Measurements from ENCODE around the gene TRMT10B.

DNA sequence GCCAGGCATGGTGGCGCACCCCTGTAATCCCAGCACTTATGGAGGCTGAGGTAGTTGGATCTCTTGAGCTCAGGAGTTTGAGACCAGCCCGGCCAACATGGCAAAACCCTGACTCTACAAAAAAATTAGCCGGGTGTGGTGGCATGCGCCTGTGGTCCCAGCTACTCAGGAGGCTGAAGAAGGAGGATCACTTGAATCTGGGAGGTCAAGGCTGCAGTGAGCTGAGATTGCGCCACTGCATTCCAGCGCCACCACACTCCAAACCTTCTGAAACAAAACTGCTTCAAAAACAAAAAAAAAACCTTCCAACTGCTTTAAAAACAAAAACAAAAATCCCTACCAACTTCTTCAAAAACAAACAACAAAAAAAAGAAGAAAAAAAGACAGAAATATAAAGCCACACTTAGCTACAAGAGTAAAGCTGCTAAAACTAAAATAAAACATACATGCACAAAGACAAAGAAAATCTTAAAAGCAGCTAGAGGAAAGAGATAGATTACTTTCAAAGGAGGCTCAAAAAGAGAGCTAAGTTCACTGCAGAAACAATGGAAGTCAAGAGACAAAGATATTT is 58.4 kb downstream of the TRMT10B start:
- TF ChIP-seq EP300 (IDR thresholded peaks at IDR 0.05) (no peak), CTCF (IDR thresholded peaks at IDR 0.05) (no peak), MYC (IDR thresholded peaks at IDR 0.05; ENCODE audit: borderline replicate concordance, low read length) (no peak), CEBPB (IDR thresholded peaks at IDR 0.05) (0 out of 4 replicates have a peak, but pooled peaks of 1 of the 2 experiments have one; percentile 29), ESRRA (IDR thresholded peaks at IDR 0.05; ENCODE audit: borderline replicate concordance, low read length) (no peak), POLR2A (IDR thresholded peaks at IDR 0.05; ENCODE audit: low read length) (no peak), HOXB13 (CRISPR knock-in tag; IDR thresholded peaks at IDR 0.05; ENCODE audit: low read depth) (no peak), PHF8 (IDR thresholded peaks at IDR 0.05; ENCODE audit: borderline replicate concordance, low read depth) (no peak), NFE2L2 (conservative IDR thresholded peaks at IDR 0.05; ENCODE audit: low read length) (no peak), FOSB (CRISPR knock-in tag; IDR thresholded peaks at IDR 0.05) (no peak), CBX8 (IDR thresholded peaks at IDR 0.05) (no peak)
- TF ChIP-seq, protein P1, sequence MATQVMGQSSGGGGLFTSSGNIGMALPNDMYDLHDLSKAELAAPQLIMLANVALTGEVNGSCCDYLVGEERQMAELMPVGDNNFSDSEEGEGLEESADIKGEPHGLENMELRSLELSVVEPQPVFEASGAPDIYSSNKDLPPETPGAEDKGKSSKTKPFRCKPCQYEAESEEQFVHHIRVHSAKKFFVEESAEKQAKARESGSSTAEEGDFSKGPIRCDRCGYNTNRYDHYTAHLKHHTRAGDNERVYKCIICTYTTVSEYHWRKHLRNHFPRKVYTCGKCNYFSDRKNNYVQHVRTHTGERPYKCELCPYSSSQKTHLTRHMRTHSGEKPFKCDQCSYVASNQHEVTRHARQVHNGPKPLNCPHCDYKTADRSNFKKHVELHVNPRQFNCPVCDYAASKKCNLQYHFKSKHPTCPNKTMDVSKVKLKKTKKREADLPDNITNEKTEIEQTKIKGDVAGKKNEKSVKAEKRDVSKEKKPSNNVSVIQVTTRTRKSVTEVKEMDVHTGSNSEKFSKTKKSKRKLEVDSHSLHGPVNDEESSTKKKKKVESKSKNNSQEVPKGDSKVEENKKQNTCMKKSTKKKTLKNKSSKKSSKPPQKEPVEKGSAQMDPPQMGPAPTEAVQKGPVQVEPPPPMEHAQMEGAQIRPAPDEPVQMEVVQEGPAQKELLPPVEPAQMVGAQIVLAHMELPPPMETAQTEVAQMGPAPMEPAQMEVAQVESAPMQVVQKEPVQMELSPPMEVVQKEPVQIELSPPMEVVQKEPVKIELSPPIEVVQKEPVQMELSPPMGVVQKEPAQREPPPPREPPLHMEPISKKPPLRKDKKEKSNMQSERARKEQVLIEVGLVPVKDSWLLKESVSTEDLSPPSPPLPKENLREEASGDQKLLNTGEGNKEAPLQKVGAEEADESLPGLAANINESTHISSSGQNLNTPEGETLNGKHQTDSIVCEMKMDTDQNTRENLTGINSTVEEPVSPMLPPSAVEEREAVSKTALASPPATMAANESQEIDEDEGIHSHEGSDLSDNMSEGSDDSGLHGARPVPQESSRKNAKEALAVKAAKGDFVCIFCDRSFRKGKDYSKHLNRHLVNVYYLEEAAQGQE (IDR thresholded peaks at IDR 0.05) = no peak
- TF ChIP-seq, protein P2, sequence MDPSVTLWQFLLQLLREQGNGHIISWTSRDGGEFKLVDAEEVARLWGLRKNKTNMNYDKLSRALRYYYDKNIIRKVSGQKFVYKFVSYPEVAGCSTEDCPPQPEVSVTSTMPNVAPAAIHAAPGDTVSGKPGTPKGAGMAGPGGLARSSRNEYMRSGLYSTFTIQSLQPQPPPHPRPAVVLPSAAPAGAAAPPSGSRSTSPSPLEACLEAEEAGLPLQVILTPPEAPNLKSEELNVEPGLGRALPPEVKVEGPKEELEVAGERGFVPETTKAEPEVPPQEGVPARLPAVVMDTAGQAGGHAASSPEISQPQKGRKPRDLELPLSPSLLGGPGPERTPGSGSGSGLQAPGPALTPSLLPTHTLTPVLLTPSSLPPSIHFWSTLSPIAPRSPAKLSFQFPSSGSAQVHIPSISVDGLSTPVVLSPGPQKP (IDR thresholded peaks at IDR 0.05; ENCODE audit: low read depth, low read length) = no peak

All from A549 (cell line).